HG02763 (cell line): Measurements from ENCODE around the gene NKD1.

Experiments
- ATAC-seq: cut with Tn5 transposase; IDR thresholded peaks from one replicate; pipeline ENCODE4 v1.9.1; 2021; ENCODE audit warnings: mild to moderate bottlenecking, moderate library complexity; ENCODE audit not compliant: unreplicated experiment

NKD1 gene

DNA sequence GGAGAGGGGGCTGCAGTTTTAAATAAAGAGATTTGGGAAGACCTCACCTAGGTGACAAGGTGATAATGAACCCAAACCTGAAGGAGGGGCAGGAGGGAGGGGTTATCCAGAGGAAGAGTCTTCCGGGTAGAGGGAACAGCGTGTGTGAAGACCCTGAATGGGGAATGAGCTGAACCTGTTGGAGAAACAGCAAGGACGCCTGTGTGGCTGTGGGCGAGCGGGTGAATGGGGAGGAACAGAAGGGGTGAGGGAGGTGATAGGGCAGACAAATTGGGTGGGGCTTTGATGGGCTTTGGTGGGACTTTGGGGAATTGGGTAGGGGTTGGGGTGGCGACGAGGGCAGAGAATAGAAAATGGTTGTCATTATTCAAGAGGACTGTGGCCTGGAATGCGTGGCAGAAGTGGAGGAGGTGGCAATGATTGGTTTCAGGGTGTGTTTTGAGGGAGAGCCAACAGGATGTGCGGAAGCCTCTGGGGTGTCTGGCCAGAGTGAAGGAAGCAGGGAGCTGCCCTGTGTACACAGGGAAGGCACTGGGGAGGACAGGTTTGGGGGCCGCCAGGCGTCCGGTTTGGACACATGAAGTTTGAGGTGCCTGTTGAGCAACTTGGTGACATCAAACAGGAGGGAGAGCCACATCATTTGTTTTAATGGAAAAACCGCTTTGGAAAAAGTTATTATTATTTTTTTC is 48.7 kb downstream of the NKD1 start:
- no peak for ATAC-seq

DNA sequence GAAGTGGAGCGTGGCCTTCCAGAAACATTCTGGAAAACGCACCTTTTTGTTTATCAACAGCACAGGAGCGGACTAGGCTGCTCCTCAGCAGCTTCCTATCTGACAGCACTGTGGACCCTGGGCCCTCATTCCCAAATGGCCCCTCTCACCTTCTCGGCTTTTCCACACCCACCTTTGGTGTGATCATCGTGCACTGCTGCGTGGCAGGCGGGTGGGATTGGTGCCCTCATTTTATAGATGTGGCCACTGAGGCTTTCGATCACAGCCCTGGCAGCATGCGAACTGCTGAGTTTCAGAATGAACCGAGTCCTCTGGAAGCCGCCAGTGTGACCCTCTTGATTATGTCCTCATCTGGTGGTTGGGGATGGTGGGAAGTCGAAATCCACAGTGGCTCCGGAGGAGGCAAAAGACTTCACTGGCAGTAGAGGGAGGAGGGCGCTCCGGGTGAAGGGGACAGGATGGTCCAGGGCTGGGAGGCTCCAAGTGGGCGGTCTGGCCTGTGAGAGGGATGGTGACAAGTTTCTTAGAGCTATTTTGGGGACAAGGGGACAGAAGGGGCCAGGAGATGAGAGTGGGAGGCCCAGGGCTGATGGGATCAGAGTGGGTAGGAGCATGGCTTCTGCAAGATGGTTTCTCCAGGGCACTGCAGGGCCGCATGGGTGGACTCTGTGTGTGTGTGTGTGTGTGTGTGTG is 49.5 kb downstream of the NKD1 start:
- no peak for ATAC-seq

DNA sequence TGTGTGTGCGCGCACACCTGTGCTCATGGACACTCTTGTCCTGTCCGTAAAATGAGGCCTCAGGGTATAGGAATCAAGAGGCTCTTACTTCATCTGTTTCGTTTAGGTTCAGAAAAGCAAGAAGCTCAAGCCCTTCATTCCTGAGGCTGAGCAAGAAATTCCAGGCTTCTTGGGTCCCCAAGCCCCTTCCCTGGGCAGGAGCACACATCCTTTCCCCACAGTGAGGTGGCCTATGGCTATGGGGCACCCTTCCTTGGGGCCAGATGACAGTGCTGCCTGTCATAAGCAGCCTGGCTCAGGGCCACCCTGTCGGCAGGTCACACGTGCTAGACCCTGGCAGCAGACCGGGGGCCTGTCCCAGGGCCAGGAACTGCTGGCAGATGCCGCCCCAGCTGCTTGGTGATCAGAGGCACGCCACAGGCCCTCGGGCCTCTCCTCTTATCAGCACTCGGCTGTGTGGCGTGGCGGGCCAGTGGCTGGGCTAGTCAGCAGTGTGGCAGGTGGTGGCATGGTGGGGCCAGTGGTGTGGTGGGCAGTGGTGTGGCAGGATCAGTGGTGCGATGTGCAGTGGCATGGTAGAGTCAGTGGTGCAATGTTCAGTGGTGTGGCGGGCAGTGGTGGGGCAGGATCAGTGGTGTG is 50.2 kb downstream of the NKD1 start:
- ATAC-seq = no peak

DNA sequence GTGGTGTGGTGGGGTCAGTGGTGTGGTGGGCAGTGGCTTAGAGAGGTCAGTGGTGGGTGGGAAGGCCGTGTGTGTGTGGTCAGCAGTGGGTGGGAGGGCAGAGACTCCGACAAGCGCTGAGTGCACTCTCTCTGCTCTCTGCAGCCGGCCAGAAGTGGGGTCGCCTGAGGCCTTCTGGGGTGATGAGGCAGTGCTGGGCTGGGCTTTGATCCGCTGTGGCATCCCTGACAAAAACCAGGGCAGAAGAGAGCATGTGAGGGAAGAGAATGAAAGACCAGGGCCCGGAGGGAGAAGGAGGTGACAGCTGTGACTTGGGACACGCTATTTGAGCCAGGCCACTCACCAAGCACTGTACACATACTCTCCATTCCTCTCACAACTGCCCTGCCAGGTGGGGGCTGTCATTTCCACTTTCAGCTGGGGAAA is 50.8 kb downstream of the NKD1 start:
- ATAC-seq = no peak

DNA sequence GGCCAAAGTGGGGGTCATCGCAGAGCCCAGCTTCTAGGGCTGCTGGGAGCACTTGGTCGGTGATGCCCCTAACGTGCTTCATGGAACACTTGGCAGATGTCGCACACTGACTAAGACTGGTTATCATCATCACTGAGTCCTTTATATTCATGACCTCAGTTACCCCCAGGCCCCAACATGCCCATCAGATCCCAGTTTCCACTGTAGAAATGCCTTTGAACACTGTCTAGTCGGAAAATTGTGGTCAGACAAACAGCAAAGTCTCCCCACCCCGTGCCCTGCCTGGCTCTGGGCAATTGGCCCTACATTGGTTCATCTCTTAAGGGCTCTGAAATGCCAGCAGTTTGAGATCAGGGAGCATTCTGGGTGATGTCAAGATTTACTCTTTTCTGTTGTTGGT is 51.3 kb downstream of the NKD1 start:
- ATAC-seq = no peak

DNA sequence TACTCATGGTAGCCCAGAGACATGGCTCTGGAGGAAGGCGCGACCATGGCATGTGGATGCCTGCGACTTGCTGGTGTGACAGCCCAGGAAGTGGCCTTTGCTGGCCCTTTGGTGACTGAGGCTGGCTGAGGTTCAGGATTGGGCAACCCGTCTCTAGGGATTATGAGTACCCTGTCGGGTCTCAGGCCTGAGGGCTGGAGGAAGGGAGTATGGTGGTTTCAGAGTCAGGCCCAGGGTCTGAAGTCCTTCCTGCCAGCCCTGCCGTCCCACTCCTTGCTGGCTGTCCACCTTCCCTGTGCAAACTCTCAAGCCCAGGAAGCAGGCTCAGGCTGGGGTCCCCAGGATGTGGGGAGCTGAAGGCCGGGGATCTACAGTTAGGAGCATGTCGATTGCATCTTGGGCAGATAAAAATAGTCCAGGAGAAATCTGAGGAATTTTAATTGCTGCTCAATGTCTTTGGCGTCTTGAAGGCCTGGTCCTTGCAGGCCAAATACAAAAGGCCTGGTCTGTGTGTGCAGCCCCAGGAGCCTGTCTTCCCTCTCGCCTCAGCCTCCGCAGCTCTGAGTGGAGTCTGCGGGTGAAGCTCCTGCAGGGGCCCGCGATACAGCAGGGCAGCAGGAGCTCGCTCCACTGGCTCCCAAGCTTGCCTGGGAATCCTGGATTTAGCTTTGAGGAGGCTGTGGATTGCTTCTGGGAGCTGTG is 52.5 kb downstream of the NKD1 start:
- ATAC-seq = no peak

DNA sequence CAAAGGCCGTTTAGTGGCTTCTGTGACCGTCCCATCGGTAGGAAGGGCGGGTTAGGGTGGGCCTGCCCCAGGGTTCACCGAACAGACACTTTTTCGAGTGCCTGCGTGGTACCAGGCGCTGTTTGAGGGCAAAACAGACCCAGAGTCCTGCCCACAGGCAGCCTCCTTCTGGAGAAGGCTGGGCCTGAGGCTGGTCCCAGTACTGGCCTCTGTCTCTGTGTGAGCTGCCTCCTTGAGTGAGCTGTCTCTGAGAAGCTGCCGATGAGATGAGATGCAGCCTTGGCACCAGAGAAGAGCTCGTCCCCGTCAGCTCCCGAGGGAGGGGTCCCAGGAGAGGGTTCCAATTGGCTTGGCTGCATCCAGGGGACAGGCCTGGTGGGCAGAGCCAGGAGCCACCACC is 53.1 kb downstream of the NKD1 start:
- no peak for ATAC-seq

DNA sequence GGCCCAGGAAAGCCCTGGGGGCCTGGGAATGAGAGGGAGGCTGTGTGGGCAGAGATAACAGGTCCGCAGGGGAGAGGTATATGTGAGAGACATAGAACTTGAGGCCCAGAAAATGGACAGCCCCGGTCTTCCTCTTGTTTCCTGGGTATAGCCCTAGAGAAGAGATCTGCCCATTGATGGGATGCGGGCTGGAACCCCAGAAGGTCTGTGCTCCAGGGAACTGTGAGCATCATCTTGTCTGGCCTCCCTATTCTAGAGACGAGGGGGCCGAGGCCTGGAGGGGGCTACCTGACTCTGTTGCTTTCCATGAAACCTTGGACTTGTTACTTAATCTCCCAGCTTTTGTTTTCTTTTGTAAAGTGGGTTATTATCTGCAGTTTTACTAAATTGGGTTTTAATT is 53.9 kb downstream of the NKD1 start:
- ATAC-seq = no peak

DNA sequence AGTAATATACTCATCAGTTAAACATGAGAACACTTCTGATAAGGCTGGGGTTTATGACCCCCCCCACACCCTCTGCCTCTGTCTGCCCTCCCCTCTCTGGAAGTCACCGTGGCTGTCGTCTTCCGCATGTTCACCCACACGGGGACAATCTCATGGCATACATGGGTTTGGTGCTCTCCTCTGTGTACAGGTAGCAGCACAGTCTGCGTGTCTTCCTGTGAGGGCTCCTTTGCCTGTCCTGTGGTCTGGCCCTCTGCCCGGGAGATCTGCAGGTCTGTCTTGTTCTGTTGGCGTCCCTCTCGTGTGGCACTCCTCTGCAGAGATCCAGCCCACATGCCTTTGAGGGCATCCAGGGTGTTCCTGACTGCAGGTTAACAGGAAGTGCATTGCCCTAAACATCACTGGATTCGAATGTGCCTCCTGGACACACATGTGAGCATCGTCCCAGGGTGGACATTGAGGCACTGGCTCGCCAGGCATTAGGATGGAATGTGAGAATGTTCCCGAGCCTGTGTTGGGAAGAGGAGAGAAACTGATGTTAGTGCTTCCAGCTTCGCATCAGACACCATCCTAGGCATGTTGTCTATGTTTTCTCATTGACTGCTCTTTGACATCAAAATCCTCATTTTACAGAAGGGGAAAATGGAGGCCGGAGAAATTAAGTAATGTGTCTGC is 54.5 kb downstream of the NKD1 start:
- ATAC-seq = no peak

DNA sequence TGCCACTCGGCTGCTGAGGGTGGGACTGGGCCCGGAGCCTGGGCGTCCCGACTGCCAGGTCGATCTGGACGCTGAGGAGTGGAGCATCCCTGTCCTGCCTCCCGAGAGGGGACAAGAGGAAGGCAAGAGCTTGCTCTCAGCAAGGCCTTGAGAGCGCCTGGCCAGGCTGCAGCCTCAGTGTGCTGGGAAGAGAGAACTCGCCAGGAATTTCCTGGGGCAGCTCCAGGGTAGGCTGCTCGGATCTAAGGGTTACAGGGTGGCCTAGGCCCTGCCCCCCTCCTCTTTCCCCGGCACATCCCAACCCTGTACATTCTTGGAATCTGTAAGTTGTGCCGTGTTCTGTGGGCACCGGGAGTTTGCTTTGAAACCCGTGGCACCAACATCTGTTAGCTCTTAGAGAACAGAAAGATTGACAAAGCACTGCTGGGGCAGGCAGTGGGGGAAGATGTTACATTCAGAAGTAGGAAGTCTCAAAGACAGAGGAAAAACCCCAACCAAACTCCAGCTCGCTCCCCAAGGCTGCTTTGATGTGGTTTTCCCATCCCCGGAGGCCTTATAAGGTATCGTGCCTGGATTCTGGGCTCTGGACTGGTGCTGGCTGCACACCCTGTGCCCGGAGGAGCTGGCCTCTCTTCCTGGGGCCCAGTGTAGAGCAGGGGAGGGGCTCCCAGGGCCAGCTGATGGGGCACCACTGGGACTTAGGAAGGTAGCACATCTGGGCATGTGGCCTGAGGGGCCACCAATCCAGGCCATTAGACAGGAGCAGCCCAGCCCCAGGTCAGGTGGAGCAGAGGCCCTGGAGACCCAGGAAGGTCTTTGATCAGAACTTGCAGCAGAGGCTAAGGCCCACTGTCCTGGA is 55.2 kb downstream of the NKD1 start:
- no peak for ATAC-seq

DNA sequence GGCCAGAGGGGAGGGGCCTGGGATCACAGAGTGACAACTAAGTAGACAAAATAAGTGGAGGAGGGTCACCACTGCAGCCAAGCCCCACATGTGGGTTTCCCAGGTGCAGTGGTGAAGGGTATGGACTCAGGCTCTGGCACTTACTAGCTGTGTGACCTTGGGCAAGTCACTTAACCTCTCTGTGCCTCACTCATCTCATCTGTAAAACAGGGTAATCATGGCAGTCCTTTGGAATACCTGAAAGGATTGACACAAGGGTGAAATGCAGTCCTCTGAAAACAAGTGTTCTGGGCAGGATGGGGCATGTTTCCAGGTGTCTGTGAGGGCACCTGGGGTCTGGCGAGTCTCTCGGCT is 55.8 kb downstream of the NKD1 start:
- no peak for ATAC-seq

DNA sequence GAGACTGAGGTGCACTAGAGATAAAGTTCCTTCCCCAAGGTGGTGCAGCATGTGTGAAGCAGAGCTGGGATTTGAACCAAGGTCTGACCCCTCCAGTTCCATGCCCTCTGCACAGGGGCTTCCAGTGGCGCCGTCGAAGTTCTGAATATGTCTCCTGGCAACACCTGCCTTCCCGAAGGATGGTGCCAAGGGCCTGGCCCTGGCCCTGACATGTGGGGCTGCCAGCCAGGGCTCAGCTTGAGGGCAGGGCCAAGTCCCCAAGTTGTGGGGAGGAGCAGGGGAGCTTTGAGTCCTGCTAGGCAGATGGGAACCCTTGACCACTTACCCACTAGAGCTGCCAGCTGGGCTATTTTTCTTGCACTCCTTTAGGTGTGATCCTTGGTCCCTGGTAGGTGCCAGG is 56.4 kb downstream of the NKD1 start:
- ATAC-seq = no peak

DNA sequence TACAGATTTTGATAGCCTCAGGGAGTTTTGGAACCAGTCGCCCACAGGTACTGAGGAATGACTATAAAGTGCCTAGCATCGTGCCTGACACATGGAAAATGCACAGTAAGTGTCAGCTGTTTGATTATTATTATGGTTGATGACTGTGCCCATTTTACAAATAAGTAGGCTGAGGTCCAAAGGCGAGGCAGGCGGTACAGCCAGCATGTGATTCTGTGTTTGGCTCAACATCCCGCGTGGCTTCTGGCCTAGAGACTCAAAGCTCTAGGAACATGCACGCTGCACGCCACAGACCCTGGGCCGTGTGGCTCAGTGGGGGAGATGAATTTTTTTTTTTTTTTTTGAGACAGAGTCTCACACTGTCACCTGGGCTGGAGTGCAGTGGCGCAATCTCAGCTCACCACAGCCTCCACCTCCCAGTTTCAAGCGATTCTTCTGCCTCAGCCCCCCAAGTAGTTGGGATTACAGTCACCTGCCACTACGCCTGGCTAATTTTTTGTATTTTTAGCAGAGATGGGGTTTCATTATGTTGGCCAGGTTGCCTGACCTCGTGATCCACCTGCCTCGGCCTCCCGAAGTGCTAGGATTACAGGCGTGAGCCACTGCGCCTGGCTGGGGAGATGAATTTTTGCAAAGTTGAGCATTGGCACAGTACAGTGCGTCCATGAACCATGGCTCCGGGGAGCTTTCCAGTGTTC is 57.7 kb downstream of the NKD1 start:
- no peak for ATAC-seq

DNA sequence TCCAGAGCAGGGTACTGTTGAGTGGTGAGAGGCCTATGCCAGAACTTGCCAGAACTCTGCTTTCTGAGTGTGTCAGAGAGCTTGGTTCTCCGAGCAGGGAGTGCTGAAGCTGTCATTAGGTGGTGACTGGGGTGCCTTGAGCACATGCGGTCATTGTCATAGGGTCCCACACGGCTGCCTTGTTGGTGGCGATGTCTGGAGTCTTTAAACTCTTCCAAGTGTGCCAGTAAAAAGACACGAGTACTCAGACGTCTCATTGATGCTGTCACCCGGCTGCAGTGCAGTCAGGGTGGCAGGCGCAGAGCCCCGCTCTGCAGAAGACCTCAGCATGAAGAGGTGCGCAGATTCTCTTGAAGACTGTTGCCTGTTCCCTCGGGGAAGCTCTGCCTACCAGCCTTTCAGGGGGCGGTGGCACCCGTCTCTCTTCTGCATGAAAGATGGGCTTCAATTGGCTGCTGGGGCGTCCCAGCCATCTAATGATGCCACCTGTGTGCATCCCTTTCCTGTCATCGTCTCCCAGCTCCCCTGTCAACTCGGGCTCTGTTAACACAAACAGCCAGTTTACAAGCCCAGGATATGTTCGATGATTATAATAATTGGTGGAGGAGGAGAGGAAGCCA is 58.3 kb downstream of the NKD1 start:
- ATAC-seq = no peak

DNA sequence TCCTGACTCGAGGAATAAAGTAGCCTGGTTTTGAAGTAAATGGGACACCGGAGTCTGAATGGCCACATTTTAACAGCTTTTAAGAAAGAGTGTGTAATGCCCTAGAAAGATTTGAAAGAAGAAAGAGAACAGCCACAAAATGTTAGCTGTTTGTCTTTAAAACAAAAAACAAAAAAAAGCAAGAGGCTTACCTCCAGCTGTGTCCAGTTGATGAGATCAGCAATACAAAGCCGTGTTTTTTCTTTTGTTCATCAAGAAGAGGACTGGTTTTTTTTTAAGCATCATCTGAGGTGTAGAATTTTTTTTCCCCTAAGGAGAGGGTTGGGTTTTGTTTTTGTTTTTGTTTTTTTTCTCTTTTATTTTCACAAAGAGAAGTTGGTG is 58.8 kb downstream of the NKD1 start:
- ATAC-seq = no peak

DNA sequence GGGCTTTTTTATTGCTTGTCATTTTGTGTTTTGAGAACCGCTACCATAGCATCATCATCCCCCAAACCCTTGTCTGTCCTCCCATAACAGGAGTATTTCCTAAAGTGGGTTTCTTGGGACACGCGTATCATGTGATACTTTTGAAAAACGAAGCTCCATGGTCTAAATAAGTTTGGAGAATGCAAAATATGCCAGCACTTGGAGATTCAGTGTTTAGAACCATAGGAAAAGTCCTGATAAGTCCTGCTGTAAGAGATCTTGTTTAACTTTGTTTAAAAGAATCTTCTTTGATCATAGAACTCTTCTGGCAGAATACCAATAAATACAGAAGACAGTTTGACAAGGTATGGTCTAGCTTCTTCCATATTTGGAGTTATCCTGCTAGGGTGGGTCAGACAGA is 59.3 kb downstream of the NKD1 start:
- no peak for ATAC-seq

DNA sequence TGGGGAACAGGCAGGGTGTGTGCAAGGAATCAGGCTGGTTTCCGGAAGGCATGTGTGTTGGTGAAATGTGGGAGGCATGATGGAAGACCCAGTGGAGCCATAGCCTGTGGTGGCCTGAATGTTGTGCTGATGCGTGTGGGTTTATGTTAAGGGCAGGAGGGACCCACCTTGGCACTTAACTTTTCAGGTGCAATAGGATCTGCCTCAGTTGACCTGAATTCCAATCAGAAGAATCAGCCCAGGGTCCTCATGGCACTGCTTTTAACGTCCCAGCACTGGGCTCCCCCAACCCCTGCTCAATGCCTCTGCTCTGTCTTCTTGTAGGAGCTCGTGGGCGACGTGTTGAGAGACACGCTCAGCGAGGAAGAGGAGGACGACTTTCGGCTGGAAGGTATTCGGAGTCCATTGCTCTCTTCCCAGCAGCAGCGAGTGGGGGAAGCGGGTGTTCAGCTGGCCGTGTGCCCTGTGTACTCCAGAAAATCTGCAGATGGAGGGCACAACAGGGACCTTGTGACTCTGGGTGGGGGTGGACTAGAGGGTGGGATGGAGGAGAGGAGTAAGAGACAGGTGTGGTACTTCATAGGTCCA is 59.9 kb downstream of the NKD1 start:
- no peak for ATAC-seq

DNA sequence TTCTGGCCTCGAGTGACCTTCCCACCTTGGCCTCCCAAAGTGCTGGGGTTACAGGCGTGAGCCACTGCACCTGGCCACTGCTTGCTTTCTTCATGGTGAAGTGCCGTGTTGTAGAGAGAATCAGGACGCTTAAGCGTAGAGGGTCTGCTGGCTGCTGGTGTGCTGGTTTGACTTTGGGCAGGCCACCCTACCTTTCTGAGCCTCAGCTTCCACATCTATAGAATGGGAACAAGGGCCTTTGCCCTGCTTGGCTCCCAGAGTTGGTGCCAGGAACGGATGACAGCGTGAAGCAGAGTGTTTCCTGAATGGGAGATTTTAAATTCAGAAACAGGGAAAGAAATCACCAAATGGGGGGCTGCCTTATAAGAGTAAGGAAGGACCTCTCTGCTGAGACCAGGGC is 60.9 kb downstream of the NKD1 start:
- ATAC-seq = no peak

DNA sequence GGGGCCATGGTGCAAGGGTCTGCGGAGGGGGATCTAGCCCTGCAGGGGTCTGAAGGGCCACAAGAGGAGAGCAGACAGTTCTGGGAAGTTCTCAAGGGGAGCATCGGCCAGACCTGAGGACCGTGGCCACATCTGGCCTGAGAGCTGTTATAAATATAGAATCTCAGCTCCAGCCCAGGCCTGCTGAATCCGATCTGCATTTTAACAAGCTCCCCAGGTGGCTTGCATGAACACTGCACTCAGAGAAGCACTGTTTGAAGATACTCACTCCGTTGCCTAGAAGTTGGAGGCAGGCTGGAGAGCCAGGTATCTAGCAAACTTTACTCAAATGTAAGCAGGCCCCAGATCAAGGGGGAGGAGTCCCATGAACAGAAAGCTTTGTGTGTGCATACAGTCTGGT is 61.3 kb downstream of the NKD1 start:
- ATAC-seq = no peak
